ACC112 (cell line): ENCODE results near the gene USP37.
A peak's percentile ranks its signal among the peaks of the same experiment; 100 is the strongest.

Experiments used
- H2AFZ ChIP-seq: fragments of 200-600 bp; sonication (generic); one replicate; pipeline ENCODE4 v1.6.0; 2017; ENCODE audit warnings: antibody characterized with exemption, low read length; ENCODE audit not compliant: unreplicated experiment
- H3K27ac ChIP-seq: fragments of 200-600 bp; sonication (generic); 2 replicates; pipeline ENCODE4 v1.5.1; 2014; ENCODE audit warnings: low read depth, mild to moderate bottlenecking, antibody characterized with exemption, low read length, moderate library complexity
- H3K27me3 ChIP-seq: fragments of 200-600 bp; sonication (generic); 2 replicates; pipeline ENCODE4 v1.6.1; 2014; ENCODE audit warnings: mild to moderate bottlenecking, antibody characterized with exemption, low read length, moderate library complexity, mixed read lengths; ENCODE audit not compliant: insufficient read depth
- H3K36me3 ChIP-seq: fragments of 200-600 bp; sonication (generic); 2 replicates; pipeline ENCODE4 v1.6.1; 2016; ENCODE audit warnings: mild to moderate bottlenecking, antibody characterized with exemption, low read length, moderate library complexity, mixed read lengths; ENCODE audit not compliant: insufficient read depth
- H3K4me1 ChIP-seq: fragments of 200-600 bp; sonication (generic); one replicate; pipeline ENCODE4 v1.6.1; 2016; ENCODE audit warnings: low read length, mixed read lengths; ENCODE audit not compliant: insufficient read depth, unreplicated experiment, control insufficient read depth
- H3K4me3 ChIP-seq: fragments of 200-600 bp; sonication (generic); 2 replicates; pipeline ENCODE4 v1.5.1; 2014; ENCODE audit warnings: mild to moderate bottlenecking, low read depth, low read length
- H3K79me2 ChIP-seq: fragments of 200-600 bp; sonication (generic); one replicate; pipeline ENCODE4 v1.6.0; 2016; ENCODE audit warnings: low read length; ENCODE audit not compliant: control insufficient read depth, unreplicated experiment, insufficient read depth

Gene USP37, protein sequence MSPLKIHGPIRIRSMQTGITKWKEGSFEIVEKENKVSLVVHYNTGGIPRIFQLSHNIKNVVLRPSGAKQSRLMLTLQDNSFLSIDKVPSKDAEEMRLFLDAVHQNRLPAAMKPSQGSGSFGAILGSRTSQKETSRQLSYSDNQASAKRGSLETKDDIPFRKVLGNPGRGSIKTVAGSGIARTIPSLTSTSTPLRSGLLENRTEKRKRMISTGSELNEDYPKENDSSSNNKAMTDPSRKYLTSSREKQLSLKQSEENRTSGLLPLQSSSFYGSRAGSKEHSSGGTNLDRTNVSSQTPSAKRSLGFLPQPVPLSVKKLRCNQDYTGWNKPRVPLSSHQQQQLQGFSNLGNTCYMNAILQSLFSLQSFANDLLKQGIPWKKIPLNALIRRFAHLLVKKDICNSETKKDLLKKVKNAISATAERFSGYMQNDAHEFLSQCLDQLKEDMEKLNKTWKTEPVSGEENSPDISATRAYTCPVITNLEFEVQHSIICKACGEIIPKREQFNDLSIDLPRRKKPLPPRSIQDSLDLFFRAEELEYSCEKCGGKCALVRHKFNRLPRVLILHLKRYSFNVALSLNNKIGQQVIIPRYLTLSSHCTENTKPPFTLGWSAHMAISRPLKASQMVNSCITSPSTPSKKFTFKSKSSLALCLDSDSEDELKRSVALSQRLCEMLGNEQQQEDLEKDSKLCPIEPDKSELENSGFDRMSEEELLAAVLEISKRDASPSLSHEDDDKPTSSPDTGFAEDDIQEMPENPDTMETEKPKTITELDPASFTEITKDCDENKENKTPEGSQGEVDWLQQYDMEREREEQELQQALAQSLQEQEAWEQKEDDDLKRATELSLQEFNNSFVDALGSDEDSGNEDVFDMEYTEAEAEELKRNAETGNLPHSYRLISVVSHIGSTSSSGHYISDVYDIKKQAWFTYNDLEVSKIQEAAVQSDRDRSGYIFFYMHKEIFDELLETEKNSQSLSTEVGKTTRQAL

DNA sequence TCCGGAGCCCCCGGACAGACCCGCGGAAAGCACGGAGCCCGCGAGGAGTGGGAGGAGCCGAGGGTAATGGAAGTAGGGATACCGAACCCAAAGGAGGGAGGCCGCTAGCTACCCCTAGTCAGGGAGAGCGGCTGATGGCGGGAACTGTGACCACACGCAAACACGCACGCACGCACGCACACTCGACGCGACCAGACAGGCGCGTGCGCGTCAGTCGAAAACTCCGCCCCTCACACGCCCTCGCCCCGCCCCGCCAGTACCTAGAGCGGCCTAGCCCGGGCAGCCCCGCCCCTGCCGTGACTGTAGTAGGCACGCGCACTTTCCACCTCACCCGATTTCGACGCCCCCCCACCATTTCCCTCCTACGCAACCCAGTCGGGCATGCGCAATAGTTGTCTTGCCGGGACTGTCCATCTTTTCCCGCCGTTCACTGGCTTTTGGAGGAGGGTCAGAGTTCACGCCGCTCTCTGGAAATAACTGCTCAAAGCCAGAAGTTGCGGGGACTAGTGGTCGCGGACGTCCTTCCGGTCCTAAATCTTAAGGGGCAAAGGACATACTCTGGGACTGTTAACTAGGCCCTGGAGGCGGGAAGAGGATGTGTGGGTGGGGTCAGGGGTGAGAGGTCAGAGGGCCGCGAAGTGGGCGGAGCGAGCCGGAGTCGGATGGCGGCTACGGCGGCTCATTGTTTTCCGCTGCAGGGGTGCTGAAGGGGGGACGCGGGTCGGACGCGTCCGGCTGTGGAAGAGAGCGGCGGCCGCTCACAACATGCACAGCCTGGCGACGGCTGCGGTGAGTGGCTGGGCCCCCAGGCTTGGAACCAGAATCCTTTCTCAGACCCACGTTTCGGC lies at the start of gene USP37, which contains the start of gene CNOT9:
Gene USP37 (minus strand): TSS at position 162 of the 848 bp plus-strand sequence. CDS start 9,698 bp downstream, outside the sequence.
Gene CNOT9 (plus strand): TSS at position 650 of the 848 bp plus-strand sequence. CDS start 116 bp downstream, at position 766.
- Histone ChIP-seq H3K4me1 (peaks cover 38% of the 10 kb centered on the region), H3K27me3 (no peaks in the 10 kb centered on the region), H3K36me3 (peaks cover 7% of the 10 kb centered on the region; the same call in 1 of the 2 replicates), H3K27ac (peak within 1 kb of the TSS; percentile 97), H3K79me2 (peaks cover 89% of the 10 kb centered on the region), H2AFZ (peak within 1 kb of the TSS; percentile 93), H3K4me3 (peak within 1 kb of the TSS; percentile 84)

DNA sequence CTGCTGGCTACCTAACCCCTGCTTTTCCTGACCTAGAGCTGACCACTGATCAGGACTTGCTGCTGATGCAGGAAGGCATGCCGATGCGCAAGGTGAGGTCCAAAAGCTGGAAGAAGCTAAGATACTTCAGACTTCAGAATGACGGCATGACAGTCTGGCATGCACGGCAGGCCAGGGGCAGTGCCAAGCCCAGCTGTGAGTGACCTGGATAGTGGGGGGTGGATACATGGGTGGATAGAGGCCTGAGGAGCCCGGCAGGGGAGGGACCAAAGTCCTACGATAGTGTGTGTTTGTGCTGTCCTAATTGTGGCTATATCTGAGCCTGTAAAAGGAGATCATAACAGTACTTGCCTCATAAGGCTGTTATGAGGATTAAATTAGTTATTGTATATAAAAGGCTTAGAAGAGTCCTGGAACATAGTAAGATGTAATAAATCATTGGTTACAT lies 47.7 kb upstream of the USP37 start:
- H3K4me3 ChIP-seq: no peak overlapping the region
- H3K27ac ChIP-seq: no peak overlapping the region
- no peaks in the 10 kb centered on the region for H3K36me3 ChIP-seq
- no peaks in the 10 kb centered on the region for H3K79me2 ChIP-seq
- no peaks in the 10 kb centered on the region for H3K27me3 ChIP-seq
- no peak overlapping the region for H2AFZ ChIP-seq
- no peaks in the 10 kb centered on the region for H3K4me1 ChIP-seq

DNA sequence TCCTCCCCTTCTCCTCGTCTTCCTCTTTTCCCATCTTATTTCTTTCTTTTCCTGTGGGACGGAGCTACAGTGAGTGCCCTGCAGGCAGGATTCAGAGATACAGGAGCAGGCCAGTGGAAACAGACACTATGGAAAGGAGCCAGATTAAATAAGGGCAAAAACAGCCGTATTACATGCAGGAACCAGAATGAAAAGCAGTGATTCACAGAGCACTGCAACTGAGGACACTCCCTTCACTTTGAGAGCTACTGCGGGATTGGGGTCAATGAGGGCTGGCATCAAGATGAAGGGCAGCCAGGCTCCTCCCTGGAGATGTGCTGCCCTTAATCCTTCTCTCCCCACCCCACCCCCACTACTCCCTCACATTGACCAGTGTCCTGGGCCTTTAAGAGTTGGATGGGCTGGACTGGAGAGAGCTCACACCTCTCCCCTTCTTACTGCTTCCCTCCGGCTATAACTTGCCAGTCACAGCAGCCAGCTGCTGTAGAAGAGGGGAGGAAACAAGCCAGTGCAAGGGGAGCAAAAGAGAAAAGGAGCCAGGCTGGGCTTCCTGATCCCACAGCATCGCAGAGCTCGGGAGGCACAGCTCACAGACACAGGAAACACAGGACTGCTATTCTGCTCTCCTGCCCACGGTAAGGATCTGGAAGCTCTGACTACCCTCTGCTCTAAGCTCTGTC lies 39.4 kb upstream of the USP37 start, which contains the start of gene PLCD4:
Gene PLCD4 (plus strand): TSS at position 464 of the 680 bp plus-strand sequence. CDS start 7,841 bp downstream, outside the sequence.
- Histone ChIP-seq H3K27ac (peak within 1 kb of the TSS; percentile 8), H2AFZ (peak within 1 kb of the TSS; percentile 79), H3K79me2 (no peaks in the 10 kb centered on the region), H3K4me1 (peaks cover 19% of the 10 kb centered on the region), H3K27me3 (no peaks in the 10 kb centered on the region), H3K4me3 (peak within 1 kb of the TSS; percentile 56), H3K36me3 (no peaks in the 10 kb centered on the region)

DNA sequence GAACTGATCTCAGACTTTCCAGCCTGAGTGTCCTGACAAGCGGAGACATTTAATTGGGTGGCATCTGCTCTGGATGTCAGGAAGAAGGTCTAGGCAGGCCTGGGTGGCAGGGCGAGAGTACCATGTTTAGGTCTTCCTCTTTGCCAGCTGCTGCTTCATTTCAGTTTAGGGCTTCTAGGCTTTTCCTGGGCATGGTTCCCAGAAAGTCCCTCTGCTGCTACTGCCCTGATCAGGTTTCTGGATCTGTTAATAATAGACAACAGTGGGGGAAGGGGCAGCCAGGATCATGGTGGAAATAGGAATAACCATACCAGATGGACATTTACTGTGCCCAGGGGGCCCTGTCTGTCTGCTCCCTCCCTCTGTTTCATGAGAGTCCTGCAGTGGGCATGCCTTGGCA lies 37.3 kb upstream of the USP37 start:
- Histone ChIP-seq H3K4me3 (no peak overlapping the region), H3K79me2 (no peaks in the 10 kb centered on the region), H3K4me1 (peaks cover 19% of the 10 kb centered on the region), H3K36me3 (no peaks in the 10 kb centered on the region), H2AFZ (no peak overlapping the region), H3K27ac (no peak overlapping the region), H3K27me3 (no peaks in the 10 kb centered on the region)

DNA sequence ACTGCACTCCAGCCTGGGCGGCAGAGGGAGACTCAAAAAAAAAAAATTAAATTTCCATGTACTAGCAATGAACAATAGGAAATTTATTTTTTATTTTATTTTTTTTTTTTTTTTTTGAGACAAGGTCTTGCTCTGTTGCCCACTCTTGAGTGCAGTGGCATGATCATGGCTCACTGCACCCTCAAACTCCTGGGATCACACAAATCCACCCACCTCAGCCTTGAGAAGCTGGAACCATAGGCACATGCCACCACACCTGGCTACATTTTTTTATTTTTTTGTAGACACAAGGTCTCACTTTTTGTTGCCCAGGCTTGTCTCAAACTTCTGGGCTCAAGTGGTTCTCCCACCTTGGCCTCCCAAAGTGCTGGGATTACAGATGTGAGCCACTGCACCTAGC lies 17.4 kb upstream of the USP37 start:
- peaks cover 19% of the 10 kb centered on the region for H3K36me3 ChIP-seq
- peaks cover 18% of the 10 kb centered on the region for H3K79me2 ChIP-seq

DNA sequence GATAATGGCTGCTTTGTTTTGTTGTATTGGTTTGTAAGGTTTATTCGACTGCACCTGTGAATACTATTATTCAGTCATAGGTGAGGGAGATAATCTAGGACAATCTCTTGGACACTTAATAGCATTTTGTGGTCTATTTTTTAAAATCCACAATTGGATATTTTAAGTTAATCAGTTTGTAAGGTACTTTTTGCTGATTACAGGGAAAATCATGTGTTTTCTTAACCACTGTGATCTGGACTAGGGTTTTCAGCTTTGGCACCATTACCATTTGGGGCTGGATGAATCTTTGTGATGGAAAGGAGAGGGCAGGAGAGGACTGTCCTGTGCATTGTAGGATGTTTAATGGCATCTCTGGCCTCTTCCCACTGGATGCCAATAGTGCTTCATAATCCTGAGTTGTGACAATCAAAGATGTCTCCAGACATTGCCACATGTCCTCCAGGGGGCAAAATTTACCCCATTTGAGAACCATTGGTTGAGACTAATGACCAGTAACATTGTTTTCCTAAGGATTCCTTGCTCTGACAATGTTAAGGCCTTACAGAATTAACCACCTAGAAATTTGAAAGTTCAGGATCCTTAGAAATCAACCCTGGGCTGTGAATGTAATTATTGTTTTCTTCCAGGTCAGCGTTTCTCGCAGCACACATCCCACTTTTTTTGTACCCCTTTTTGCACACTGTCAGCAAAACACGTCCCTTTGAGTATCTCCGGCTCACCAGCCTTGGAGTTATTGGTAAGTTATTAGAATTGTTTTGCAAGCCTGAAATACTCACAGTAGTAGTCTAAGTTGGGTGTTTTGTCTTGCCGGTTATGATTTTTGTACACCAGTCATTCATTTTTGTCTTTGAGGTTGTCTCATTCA lies 16.1 kb upstream of the USP37 start:
- Histone ChIP-seq H3K27me3 (no peaks in the 10 kb centered on the region), H3K4me1 (peaks cover 14% of the 10 kb centered on the region), H3K79me2 (peaks cover 24% of the 10 kb centered on the region), H3K4me3 (no peak overlapping the region), H3K27ac (no peak overlapping the region), H3K36me3 (peaks cover 19% of the 10 kb centered on the region), H2AFZ (no peak overlapping the region)

More for the DNA sequence above, 17.4 kb upstream of the USP37 start:
- no peaks in the 10 kb centered on the region for H3K27me3 ChIP-seq
- H2AFZ ChIP-seq: no peak overlapping the region
- H3K27ac ChIP-seq: no peak overlapping the region
- H3K4me3 ChIP-seq: no peak overlapping the region
- peaks cover 14% of the 10 kb centered on the region for H3K4me1 ChIP-seq

DNA sequence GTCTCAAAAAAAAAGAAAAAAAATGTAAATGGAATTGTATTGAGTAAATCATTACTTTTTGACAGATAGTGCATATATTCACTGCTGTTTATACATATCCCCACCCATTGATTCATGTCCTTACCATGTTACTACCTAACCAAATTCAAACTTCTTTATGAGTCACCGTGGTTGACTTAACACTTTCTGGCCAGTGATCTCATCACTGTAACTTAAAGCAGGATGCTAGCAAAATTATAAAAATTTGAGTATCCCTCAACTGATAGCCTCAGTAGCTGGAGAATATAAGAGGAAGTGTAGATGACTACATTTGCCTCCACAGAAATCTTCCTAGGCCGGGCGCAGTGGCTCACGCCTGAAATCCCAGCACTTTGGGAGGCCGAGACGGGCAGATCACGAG lies 13.9 kb upstream of the USP37 start:
- no peak overlapping the region for H3K4me3 ChIP-seq
- peak overlapping the region; percentile 36 for H3K27ac ChIP-seq
- peaks cover 14% of the 10 kb centered on the region for H3K4me1 ChIP-seq
- no peaks in the 10 kb centered on the region for H3K27me3 ChIP-seq
- peaks cover 44% of the 10 kb centered on the region for H3K79me2 ChIP-seq
- no peak overlapping the region for H2AFZ ChIP-seq
- peaks cover 19% of the 10 kb centered on the region for H3K36me3 ChIP-seq

DNA sequence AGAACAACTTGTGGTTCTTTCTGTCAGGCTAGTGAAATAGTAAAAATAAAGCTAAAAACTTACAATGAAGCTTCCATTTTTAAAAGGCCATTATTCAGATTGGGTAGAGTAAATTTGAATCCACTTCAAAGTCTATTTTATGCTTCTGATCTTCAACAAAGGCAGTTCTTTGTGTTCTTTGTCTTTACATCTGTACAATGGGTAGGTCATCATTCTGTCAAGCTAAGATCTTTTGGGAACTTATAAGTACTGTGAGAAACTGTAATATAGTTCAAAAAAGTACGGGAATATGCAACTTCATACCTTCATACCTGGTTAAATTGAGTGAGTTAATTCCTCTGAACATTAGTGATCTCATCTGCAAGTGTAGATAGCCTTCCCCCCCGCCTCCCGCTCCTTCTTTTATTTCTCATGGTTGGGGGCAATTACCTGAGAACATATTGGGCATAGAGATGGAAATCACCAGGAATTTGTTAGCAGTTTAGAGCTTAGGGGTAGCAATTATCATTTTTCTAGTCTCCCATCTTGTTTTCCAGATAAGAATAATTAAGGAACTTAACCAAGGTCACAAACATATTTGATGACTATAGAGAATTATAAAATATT lies 10.2 kb upstream of the USP37 start:
- no peaks in the 10 kb centered on the region for H3K27me3 ChIP-seq
- H3K4me1 ChIP-seq: peaks cover 14% of the 10 kb centered on the region
- peaks cover 10% of the 10 kb centered on the region for H3K36me3 ChIP-seq
- H3K27ac ChIP-seq: no peak overlapping the region
- H3K79me2 ChIP-seq: peaks cover 72% of the 10 kb centered on the region
- H3K4me3 ChIP-seq: no peak overlapping the region
- no peak overlapping the region for H2AFZ ChIP-seq
